H1 (cell line): ENCODE measurements around the gene BNC2.

Experiments
- CBX5 ChIP-seq: fragments of 300-800, 300-1000 bp; sonication (generic); IDR thresholded peaks from 2 replicates; pipeline ENCODE4 v1.7.1; 2016; ENCODE audit warnings: antibody characterized with exemption, low read length, low read depth
- CHD2 ChIP-seq: IDR thresholded peaks from 2 replicates; pipeline ENCODE4 v1.6.1; 2012; ENCODE audit warnings: low read length, improper control_type of control experiment
- CTBP2 ChIP-seq: IDR thresholded peaks from 2 replicates; pipeline ENCODE4 v1.7.0; 2011; ENCODE audit warnings: borderline replicate concordance, mild to moderate bottlenecking, moderate library complexity, mixed read lengths, low read length; ENCODE audit not compliant: insufficient read depth, insufficient read length
- CTCF ChIP-seq, 3 experiments: IDR thresholded peaks; 1 replicate in 2 of 3; 2 replicates in 1 of 3; pipeline versions ENCODE4 v1.5.1 to v1.6.1; 2011; ENCODE audit warnings: low read length in 3 of 3, mild to moderate bottlenecking in 3 of 3, inconsistent platforms in 2 of 3, low read depth in 1 of 3, moderate library complexity in 1 of 3; ENCODE audit not compliant: insufficient read depth in 1 of 3; ENCODE audit errors: control extremely low read depth in 1 of 3
- POLR2A ChIP-seq, 2 experiments: IDR thresholded peaks; 1 replicate in 1 of 2; 2 replicates in 1 of 2; pipeline ENCODE4 v1.6.1; 2011; ENCODE audit warnings: low read depth in 2 of 2, low read length in 2 of 2, mild to moderate bottlenecking in 2 of 2; ENCODE audit errors: control extremely low read depth in 1 of 2
- POLR2AphosphoS5 ChIP-seq: IDR thresholded peaks from 2 replicates; pipeline ENCODE4 v1.6.1; 2011; ENCODE audit warnings: low read depth, low read length
- RBBP5 ChIP-seq: IDR thresholded peaks from 2 replicates; pipeline ENCODE4 v1.7.1; 2012; ENCODE audit warnings: low read depth, mild to moderate bottlenecking, inconsistent platforms, low read length, moderate library complexity, borderline replicate concordance

GRCh38 chr9:16877256-16877655, 6.8 kb upstream of the BNC2 start:
- no peak for TF ChIP-seq CHD2
- no peak for TF ChIP-seq POLR2A (IDR thresholded peaks at IDR 0.05; ENCODE audit: control extremely low read depth in 1 of 2, low read depth in 2 of 2, low read length in 2 of 2)
- no peak for TF ChIP-seq CTCF (IDR thresholded peaks at IDR 0.05; ENCODE audit: control extremely low read depth in 1 of 3, insufficient read depth in 1 of 3, low read depth in 1 of 3, low read length in 3 of 3)
- TF ChIP-seq POLR2AphosphoS5, result no peak
- no peak for TF ChIP-seq CTBP2
- TF ChIP-seq RBBP5, result no peak
- no peak for TF ChIP-seq CBX5
